CD14-positive monocyte (primary cell): ENCODE data around the gene MDK. TPM values are rescaled to one million over a fixed set of nuclear protein-coding genes. Genes with fewer than 3 reads are reported as not detected.

ENCODE experiments used
- DNase-seq, 3 donors: peaks; one replicate each; pipeline ENCODE4 v3.0.0-alpha.2; 2011 to 2022
- H2AFZ ChIP-seq: 2 replicates; pipeline ENCODE4 v1.6.0; 2012; ENCODE audit warnings: mild to moderate bottlenecking, low read depth, low read length, inconsistent platforms; ENCODE audit not compliant: insufficient read depth, poor library complexity, severe bottlenecking
- H3K27ac ChIP-seq, 2 donors: 1 replicate in 1 of 2; 2 replicates in 1 of 2; pipeline ENCODE4 v1.5.1; 2012 to 2013; ENCODE audit warnings: low read length in 2 of 2, control low read depth in 1 of 2, inconsistent platforms in 1 of 2, low read depth in 1 of 2, mild to moderate bottlenecking in 1 of 2
- H3K27me3 ChIP-seq, 2 donors: one replicate each; pipeline versions ENCODE4 v1.6.0 to v1.6.1; 2011 to 2013; ENCODE audit warnings: low read length in 2 of 2; ENCODE audit not compliant: control insufficient read depth in 2 of 2, insufficient read depth in 2 of 2
- H3K36me3 ChIP-seq, 2 donors: replicated peaks in 1 of 2; 1 replicate in 1 of 2; 2 replicates in 1 of 2; pipeline versions ENCODE4 v1.5.1 to v1.6.1; 2012 to 2013; ENCODE audit warnings: low read length in 2 of 2, control low read depth in 1 of 2, inconsistent platforms in 1 of 2, mild to moderate bottlenecking in 1 of 2; ENCODE audit not compliant: insufficient read depth in 2 of 2, control insufficient read depth in 1 of 2
- H3K4me1 ChIP-seq, 2 donors: 1 replicate in 1 of 2; 2 replicates in 1 of 2; pipeline versions ENCODE4 v1.5.1 to v1.6.1; 2012 to 2013; ENCODE audit warnings: low read length in 2 of 2, control low read depth in 1 of 2, inconsistent platforms in 1 of 2, mild to moderate bottlenecking in 1 of 2, moderate library complexity in 1 of 2; ENCODE audit not compliant: insufficient read depth in 2 of 2, control insufficient read depth in 1 of 2
- H3K4me2 ChIP-seq: replicated peaks from 2 replicates; pipeline ENCODE3; 2012; ENCODE audit warnings: low read length, moderate library complexity, mild to moderate bottlenecking; ENCODE audit not compliant: poor library complexity, severe bottlenecking; ENCODE audit errors: extremely low read depth
- H3K4me3 ChIP-seq, 3 experiments: fragments of 200-600 bp in 1 of 3; sonication (generic) in 1 of 3; replicated peaks in 1 of 3; 1 replicate in 2 of 3; 2 replicates in 1 of 3; pipeline ENCODE4 v1.5.1; 2011 to 2013; ENCODE audit warnings: low read length in 3 of 3, mild to moderate bottlenecking in 3 of 3, control low read depth in 2 of 3, low read depth in 2 of 3, inconsistent platforms in 1 of 3, moderate library complexity in 1 of 3
- H3K79me2 ChIP-seq: 2 replicates; pipeline ENCODE4 v1.6.0; 2012; ENCODE audit warnings: mild to moderate bottlenecking, control low read depth, inconsistent platforms, low read length, moderate library complexity; ENCODE audit not compliant: insufficient read depth
- H3K9ac ChIP-seq: 2 replicates; pipeline ENCODE4 v1.6.0; 2017; ENCODE audit warnings: low read length, mild to moderate bottlenecking; ENCODE audit not compliant: insufficient read depth, poor library complexity, severe bottlenecking
- H3K9me3 ChIP-seq, 2 donors: replicated peaks in 1 of 2; 1 replicate in 1 of 2; 2 replicates in 1 of 2; pipeline versions ENCODE4 v1.5.1 to v1.6.1; 2012 to 2013; ENCODE audit warnings: low read length in 2 of 2, control low read depth in 1 of 2; ENCODE audit not compliant: control insufficient read depth in 1 of 2, insufficient read depth in 1 of 2
- H4K20me1 ChIP-seq: 2 replicates; pipeline ENCODE4 v1.6.0; 2012; ENCODE audit warnings: mild to moderate bottlenecking, low read length, control low read depth, moderate library complexity; ENCODE audit not compliant: insufficient read depth
- H3K27ac Mint-ChIP-seq, 7 donors: one replicate each; pipeline ENCODE4 v1.8.0; 2020; ENCODE audit warnings: mild to moderate bottlenecking in 7 of 7, mixed read lengths in 7 of 7, moderate library complexity in 6 of 7, inconsistent platforms in 2 of 7
- H3K27me3 Mint-ChIP-seq, 3 donors: one replicate each; pipeline ENCODE4 v1.8.0; 2021 to 2022; ENCODE audit warnings: low read depth in 3 of 3, mild to moderate bottlenecking in 3 of 3, mixed read lengths in 3 of 3, moderate library complexity in 3 of 3, inconsistent platforms in 1 of 3
- H3K36me3 Mint-ChIP-seq, 2 donors: one replicate each; pipeline ENCODE4 v1.8.0; 2020; ENCODE audit warnings: mixed read lengths in 2 of 2, inconsistent platforms in 1 of 2, mild to moderate bottlenecking in 1 of 2
- H3K4me1 Mint-ChIP-seq: one replicate; pipeline ENCODE4 v1.8.0; 2020; ENCODE audit warnings: mild to moderate bottlenecking, mixed read lengths
- H3K4me3 Mint-ChIP-seq, 2 donors: one replicate each; pipeline ENCODE4 v1.8.0; 2020; ENCODE audit warnings: mild to moderate bottlenecking in 2 of 2, mixed read lengths in 2 of 2, moderate library complexity in 1 of 2
- H3K9me3 Mint-ChIP-seq, 7 donors: one replicate each; pipeline ENCODE4 v1.8.0; 2020 to 2022; ENCODE audit warnings: mixed read lengths in 7 of 7, mild to moderate bottlenecking in 6 of 7, moderate library complexity in 6 of 7, inconsistent platforms in 2 of 7
- WGBS: methylation state at CpG from one replicate; pipeline ENCODE4 v1.1.5; 2013; ENCODE audit warnings: missing lambda C conversion rate; ENCODE audit not compliant: insufficient coverage; 5-methylcytosine and 5-hydroxymethylcytosine counted together
- intact Hi-C, 2 donors: fragments of 100-400 bp; cut with micrococcal nuclease; formaldehyde crosslinking; loops; one replicate each; pipeline versions ENCODE4 v1.15.0 to v1.15.1; 2023
- polyA plus RNA-seq, 3 donors: library from polyadenylated mRNA; depleted of rRNA in 1 of 3; unstranded in 2 of 3; stranded (reverse) in 1 of 3; fragments of 300-500 nt in 2 of 3; fragments of >200 nt in 1 of 3; fragmentation: Illumina TruSeq in 2 of 3; gene quantifications; 1 replicate in 2 of 3; 2 replicates in 1 of 3; pipeline ENCODE4 v1.2.3, GENCODE V29; 2012 to 2021
- TF ChIP-seq, protein P1 (sequence below): fragments of 200-600 bp; IDR thresholded peaks from one replicate; pipeline ENCODE4 v1.8.0; 2022; ENCODE audit warnings: antibody characterized with exemption, mild to moderate bottlenecking

Gene MDK
- polyA plus RNA-seq, 3 donors: 2.8 TPM; not detected in 2

DNA sequence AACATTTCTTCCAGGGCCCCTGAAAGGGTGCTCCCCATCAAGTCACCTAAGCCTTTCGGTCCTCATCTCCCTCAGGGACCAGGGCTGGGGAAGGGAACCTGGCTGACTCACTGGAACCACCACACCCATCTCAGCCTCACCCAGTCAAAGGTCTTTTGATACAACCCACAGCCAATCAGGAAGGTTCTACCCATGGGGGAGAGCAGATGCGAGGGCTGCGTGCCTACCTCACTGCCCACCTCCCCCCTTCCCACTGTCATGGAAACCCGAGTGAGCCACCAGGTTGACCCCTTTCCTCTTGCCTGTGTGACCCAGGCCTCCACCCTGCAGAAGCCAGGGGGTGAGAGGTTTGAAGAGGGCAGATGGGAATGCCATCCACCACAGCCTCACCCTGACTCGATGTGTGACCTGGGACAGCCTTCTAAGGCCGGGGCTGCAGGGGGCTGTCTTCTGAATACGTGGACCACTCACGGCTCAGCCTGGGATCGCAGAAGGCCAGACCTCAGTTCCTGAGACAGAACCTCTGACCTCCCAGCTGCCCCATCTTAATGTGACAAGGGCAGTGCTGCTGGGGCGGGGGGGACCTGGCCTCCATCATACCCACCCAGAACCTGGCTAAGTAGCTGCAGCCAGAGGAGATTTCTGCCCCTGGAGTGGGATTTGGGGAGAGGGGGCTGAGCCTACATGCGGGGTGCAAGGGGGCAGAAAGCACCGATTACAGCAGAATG is 2.7 kb downstream of the MDK start:
- H3K4me1 Mint-ChIP-seq: peaks cover 28% of the 10 kb centered on the region
- H3K27me3 Mint-ChIP-seq: peaks cover 48 to 88% (median 66%) of the 10 kb centered on the region in 3 donors
- peaks cover 0 to 3% of the 10 kb centered on the region in 2 donors for H3K36me3 Mint-ChIP-seq
- Histone ChIP-seq H3K4me2 (no peak overlapping the region), H3K27ac (no peak overlapping the region), H3K9me3 (peaks cover 0 to 14% of the 10 kb centered on the region in 2 donors), H2AFZ (no peak overlapping the region), H3K9ac (no peak overlapping the region), H4K20me1 (peaks cover 54% of the 10 kb centered on the region), H3K4me3 (no peak overlapping the region), H3K4me1 (peaks cover 29 to 44% of the 10 kb centered on the region in 2 donors), H3K27me3 (peaks cover 28 to 50% of the 10 kb centered on the region in 2 donors), H3K36me3 (no peaks in the 10 kb centered on the region), H3K79me2 (no peaks in the 10 kb centered on the region)
- 95% methylated on average over 5 of the region's 12 CpGs for WGBS
- H3K27ac Mint-ChIP-seq: no peak overlapping the region
- H3K9me3 Mint-ChIP-seq: peaks cover 0 to 24% (median 2%) of the 10 kb centered on the region in 7 donors
- TF ChIP-seq, protein P1, sequence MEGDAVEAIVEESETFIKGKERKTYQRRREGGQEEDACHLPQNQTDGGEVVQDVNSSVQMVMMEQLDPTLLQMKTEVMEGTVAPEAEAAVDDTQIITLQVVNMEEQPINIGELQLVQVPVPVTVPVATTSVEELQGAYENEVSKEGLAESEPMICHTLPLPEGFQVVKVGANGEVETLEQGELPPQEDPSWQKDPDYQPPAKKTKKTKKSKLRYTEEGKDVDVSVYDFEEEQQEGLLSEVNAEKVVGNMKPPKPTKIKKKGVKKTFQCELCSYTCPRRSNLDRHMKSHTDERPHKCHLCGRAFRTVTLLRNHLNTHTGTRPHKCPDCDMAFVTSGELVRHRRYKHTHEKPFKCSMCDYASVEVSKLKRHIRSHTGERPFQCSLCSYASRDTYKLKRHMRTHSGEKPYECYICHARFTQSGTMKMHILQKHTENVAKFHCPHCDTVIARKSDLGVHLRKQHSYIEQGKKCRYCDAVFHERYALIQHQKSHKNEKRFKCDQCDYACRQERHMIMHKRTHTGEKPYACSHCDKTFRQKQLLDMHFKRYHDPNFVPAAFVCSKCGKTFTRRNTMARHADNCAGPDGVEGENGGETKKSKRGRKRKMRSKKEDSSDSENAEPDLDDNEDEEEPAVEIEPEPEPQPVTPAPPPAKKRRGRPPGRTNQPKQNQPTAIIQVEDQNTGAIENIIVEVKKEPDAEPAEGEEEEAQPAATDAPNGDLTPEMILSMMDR: no peak
- H3K4me3 Mint-ChIP-seq: peak overlapping the region in 1 of 2 donors; percentile 67
- no peak for DNase-seq
- intact Hi-C loops: loop anchor here (10.0 kb wide), 2 partner anchors 151 to 231 kb away; partner anchors contain the start of genes ATG13 (in 1 of the 2) and HARBI1 (in 1 of the 2)

DNA sequence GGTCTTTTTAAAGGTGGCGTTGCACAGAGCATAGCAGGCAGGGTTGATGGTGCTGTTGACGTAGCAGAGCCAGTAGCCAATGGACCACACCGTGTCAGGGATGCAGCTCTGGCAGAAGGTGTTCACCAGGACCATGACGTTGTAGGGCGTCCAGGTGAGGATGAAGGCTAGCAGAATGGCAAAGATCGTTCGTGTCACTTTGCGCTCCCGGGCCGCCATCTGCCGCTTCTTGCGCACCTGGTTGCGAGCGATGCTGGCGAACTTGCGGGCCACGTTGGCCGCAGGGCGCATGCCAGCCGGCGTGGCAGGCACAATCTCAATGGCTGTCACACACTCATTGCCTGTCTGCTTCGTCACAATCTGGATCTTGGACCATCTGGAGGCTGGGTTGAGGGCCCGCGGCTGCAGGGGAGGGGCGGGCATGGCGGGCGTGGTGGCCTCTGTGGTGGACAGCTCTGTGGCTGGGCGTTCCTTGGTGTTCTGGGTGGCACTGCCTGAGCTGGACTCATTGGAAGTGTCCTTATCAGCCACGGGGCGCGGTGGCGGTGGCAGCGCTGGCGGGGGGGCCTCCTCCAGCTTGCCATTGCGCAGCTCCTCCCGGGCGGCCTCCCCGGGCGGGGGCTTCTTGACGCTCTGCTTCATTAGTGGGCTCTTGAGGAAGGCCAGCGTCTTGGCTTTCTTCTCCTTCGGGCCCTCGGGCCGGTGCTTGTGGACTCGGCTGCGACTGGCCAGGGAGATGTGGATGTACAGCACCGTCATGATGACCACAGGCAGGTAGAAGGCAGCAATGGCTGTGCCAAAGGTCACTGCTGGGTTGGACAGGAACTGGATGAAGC is 3.9 kb downstream of the MDK start:
- Histone ChIP-seq H3K36me3 (no peaks in the 10 kb centered on the region), H3K27ac (no peak overlapping the region), H3K4me3 (no peak overlapping the region), H3K27me3 (peaks cover 39 to 63% of the 10 kb centered on the region in 2 donors), H2AFZ (no peak overlapping the region), H4K20me1 (peaks cover 54% of the 10 kb centered on the region), H3K4me1 (peaks cover 27 to 44% of the 10 kb centered on the region in 2 donors), H3K79me2 (no peaks in the 10 kb centered on the region), H3K9me3 (peaks cover 0 to 22% of the 10 kb centered on the region in 2 donors), H3K9ac (no peak overlapping the region), H3K4me2 (no peak overlapping the region)
- H3K36me3 Mint-ChIP-seq: peaks cover 0 to 3% of the 10 kb centered on the region in 2 donors
- peaks cover 0 to 24% (median 3%) of the 10 kb centered on the region in 7 donors for H3K9me3 Mint-ChIP-seq
- intact Hi-C loops: loop anchor here (10.0 kb wide), 2 partner anchors 149 to 229 kb away; partner anchors contain the start of genes ATG13 (in 1 of the 2) and HARBI1 (in 1 of the 2)
- H3K4me1 Mint-ChIP-seq: peaks cover 33% of the 10 kb centered on the region
- WGBS: 98% methylated on average over 47 of the region's 47 CpGs
- no peak for DNase-seq
- TF ChIP-seq, protein P1: no peak
- peak overlapping the region in 1 of 2 donors; percentile 51 for H3K4me3 Mint-ChIP-seq
- H3K27me3 Mint-ChIP-seq: peaks cover 61 to 98% (median 74%) of the 10 kb centered on the region in 3 donors
- peak overlapping the region in 1 of 7 donors; percentile 21 for H3K27ac Mint-ChIP-seq
